Endothelial cell of umbilical vein (primary cell): ENCODE data around the gene TSGA10IP. TPM values are rescaled to one million over a fixed set of nuclear protein-coding genes. Genes with fewer than 3 reads are reported as not detected.

Experiments
- BruUV-seq: library from RNA; stranded (reverse); fragments of 400-500 nt; replicated peaks from 2 replicates; lab custom pipeline; 2021; lab: Mats Ljungman, UMichigan
- CTCF ChIA-PET: fragments of 300-600, 350-600 bp; sonication (Branson Sonifier 250); formaldehyde crosslinking; loops from one replicate; lab custom pipeline; 2021; ENCODE audit warnings: antibody characterized with exemption, inconsistent platforms; lab: Charles Lee
- POLR2A ChIA-PET: fragments of 300-600, 350-600 bp; sonication (Branson Sonifier 250); formaldehyde crosslinking; loops from one replicate; lab custom pipeline; 2021; ENCODE audit warnings: antibody characterized with exemption, inconsistent platforms; lab: Charles Lee
- DNase-seq: peaks from one replicate; pipeline ENCODE4 v3.0.0-alpha.2; 2011; ENCODE audit warnings: low read depth, low spot score
- FAIRE-seq: peaks from 2 replicates; lab custom pipeline; 2011; peaks lifted over from hg19 to GRCh38; lab: Jason Lieb, UNC
- H2AFZ ChIP-seq: 2 replicates; pipeline ENCODE4 v1.6.0; 2012; ENCODE audit warnings: low read depth, low read length, control low read depth, inconsistent platforms
- H3K27ac ChIP-seq: 2 replicates; pipeline ENCODE4 v1.5.1; 2011; ENCODE audit warnings: low read depth, mild to moderate bottlenecking, control low read depth, low read length, moderate library complexity; ENCODE audit not compliant: insufficient read depth
- H3K27me3 ChIP-seq, 2 experiments: 2 replicates each; pipeline versions ENCODE4 v1.6.0 to v1.6.1; 2011; ENCODE audit warnings: low read length in 2 of 2, mixed read lengths in 1 of 2; ENCODE audit not compliant: control insufficient read depth in 2 of 2, insufficient read depth in 2 of 2
- H3K36me3 ChIP-seq, 2 experiments: 2 replicates in 1 of 2; 3 replicates in 1 of 2; pipeline ENCODE4 v1.5.1; 2011; ENCODE audit warnings: low read length in 2 of 2, mild to moderate bottlenecking in 1 of 2, moderate library complexity in 1 of 2; ENCODE audit not compliant: control insufficient read depth in 2 of 2, insufficient read depth in 2 of 2; ENCODE audit errors: extremely low read depth in 1 of 2
- H3K4me1 ChIP-seq: 3 replicates; pipeline ENCODE4 v1.5.1; 2011; ENCODE audit warnings: mild to moderate bottlenecking, low read length; ENCODE audit not compliant: control insufficient read depth, insufficient read depth; ENCODE audit errors: extremely low read depth
- H3K4me2 ChIP-seq: 2 replicates; pipeline ENCODE4 v1.6.1; 2011; ENCODE audit warnings: low read length, control low read depth, mixed read lengths; ENCODE audit not compliant: insufficient read depth
- H3K4me3 ChIP-seq, 3 experiments: fragments of 200-600 bp in 1 of 3; sonication (generic), shearing (Covaris generic) in 1 of 3; replicated peaks in 1 of 3; 2 replicates each; pipeline ENCODE4 v1.5.1; 2011 to 2016; ENCODE audit warnings: control low read depth in 3 of 3, low read length in 3 of 3, mild to moderate bottlenecking in 2 of 3, inconsistent platforms in 1 of 3, low read depth in 1 of 3, moderate library complexity in 1 of 3; ENCODE audit not compliant: insufficient read depth in 1 of 3
- H3K79me2 ChIP-seq: 2 replicates; pipeline ENCODE4 v1.6.0; 2012; ENCODE audit warnings: low read length, inconsistent platforms; ENCODE audit not compliant: control insufficient read depth, insufficient read depth
- H3K9ac ChIP-seq: replicated peaks from 2 replicates; pipeline ENCODE3; 2011; ENCODE audit warnings: low read length, control low read depth; ENCODE audit not compliant: insufficient read depth; ENCODE audit errors: extremely low read depth
- H3K9me1 ChIP-seq: replicated peaks from 3 replicates; pipeline ENCODE4 v1.6.0; 2011; ENCODE audit warnings: mild to moderate bottlenecking, low read length; ENCODE audit not compliant: control insufficient read depth, insufficient read depth; ENCODE audit errors: extremely low read depth
- H3K9me3 ChIP-seq: replicated peaks from 2 replicates; pipeline ENCODE4 v1.5.1; 2012; ENCODE audit warnings: low read length, inconsistent platforms; ENCODE audit not compliant: control insufficient read depth, insufficient read depth
- H4K20me1 ChIP-seq: replicated peaks from 2 replicates; pipeline ENCODE3; 2011; ENCODE audit warnings: mild to moderate bottlenecking, low read length; ENCODE audit not compliant: control insufficient read depth, insufficient read depth; ENCODE audit errors: extremely low read depth
- CTCF ChIP-seq, 2 donors: IDR thresholded peaks; 1 replicate in 1 of 2; 2 replicates in 1 of 2; pipeline ENCODE4 v1.5.1; 2011; ENCODE audit warnings: low read length in 2 of 2, mild to moderate bottlenecking in 2 of 2, moderate library complexity in 2 of 2, control low read depth in 1 of 2, inconsistent platforms in 1 of 2, low read depth in 1 of 2; ENCODE audit not compliant: insufficient read depth in 1 of 2; ENCODE audit errors: extremely low read depth in 1 of 2
- FOS ChIP-seq: IDR thresholded peaks from 2 replicates; pipeline ENCODE4 v1.6.1; 2011; ENCODE audit warnings: mild to moderate bottlenecking, low read length, moderate library complexity, borderline replicate concordance; ENCODE audit not compliant: insufficient read depth
- JUN ChIP-seq: IDR thresholded peaks from 2 replicates; pipeline ENCODE4 v1.6.1; 2011; ENCODE audit warnings: borderline replicate concordance, low read depth; ENCODE audit not compliant: insufficient read length, insufficient read depth
- POLR2A ChIP-seq: IDR thresholded peaks from 2 replicates; pipeline ENCODE4 v1.6.1; 2012; ENCODE audit warnings: low read depth, mild to moderate bottlenecking, control low read depth, low read length
- POLR2AphosphoS5 ChIP-seq: IDR thresholded peaks from 2 replicates; pipeline ENCODE4 v1.6.1; 2012; ENCODE audit warnings: low read depth, mild to moderate bottlenecking, control low read depth, low read length, moderate library complexity; ENCODE audit not compliant: insufficient read depth
- dilution Hi-C: fragments of 300-500 bp; cut with MboI; formaldehyde crosslinking; loops from one replicate; pipeline ENCODE4 v1.15.0; 2019; ENCODE audit warnings: low sequenced_read_pairs; ENCODE audit not compliant: extremely low pct_ligation_motif_present
- intact Hi-C: fragments of 100-400 bp; cut with micrococcal nuclease; formaldehyde crosslinking; loops from one replicate; pipeline ENCODE4 v1.10.0; 2022
- polyA plus RNA-seq, 4 experiments: library from polyadenylated mRNA; depleted of rRNA in 3 of 4; stranded (reverse) in 3 of 4; unstranded in 1 of 4; fragments of >200 nt; gene quantifications; 2 replicates each; pipeline versions ENCODE4 v1.2.1 to v1.2.3, GENCODE V29; 2011 to 2012; ENCODE audit warnings: missing spikeins in 1 of 4
- total RNA-seq: library from RNA; stranded (reverse); gene quantifications from 2 replicates; pipeline ENCODE4 v1.2.3, GENCODE V29; 2021

The TSGA10IP gene
- total and polyA plus RNA-seq, 2 donors (not counting 3 experiments of a cell fraction or from before 2014, with no cell fraction given), result not detected

- no peak overlapping the region for H3K27ac ChIP-seq
- intact Hi-C loops, result loop anchor here (1.0 to 5.0 kb wide), 10 partner anchors 33 to 352 kb away; partner anchors contain the start of genes AP5B1, C11orf68, DRAP1 and FIBP
- no peaks in the 10 kb centered on the region for H4K20me1 ChIP-seq
- no peaks in the 10 kb centered on the region for H3K4me1 ChIP-seq
- H3K9me3 ChIP-seq, result no peaks in the 10 kb centered on the region
- dilution Hi-C loops, result no loop called here
- POLR2A ChIA-PET, result interaction anchor here (0.7 kb wide), 1 partner anchor 171 kb away, joined by 4 read pairs; no protein-coding TSS in a partner anchor
- FAIRE-seq (peak; percentile 100), DNase-seq (peak; percentile 97)
- TF ChIP-seq POLR2AphosphoS5 (peak; percentile 51), CTCF (IDR thresholded peaks at IDR 0.05; ENCODE audit: extremely low read depth in 1 of 2, insufficient read depth in 1 of 2, low read depth in 1 of 2, low read length in 2 of 2) (peak; percentile 86 to 99), POLR2A (no peak)
- no peaks in the 10 kb centered on the region for H3K27me3 ChIP-seq
- no TSS peak for BruUV-seq
- no peaks in the 10 kb centered on the region for H3K79me2 ChIP-seq
- no peak overlapping the region for H3K9ac ChIP-seq
- H3K9me1 ChIP-seq, result no peaks in the 10 kb centered on the region
- H3K36me3 ChIP-seq, result peaks cover 0 to 4% of the 10 kb centered on the region in 2 experiments
- CTCF ChIA-PET, result interaction anchor here (0.6 to 5.7 kb wide), 24 partner anchors 8 to 363 kb away, joined by 3 to 115 read pairs (median 4); partner anchors contain the start of genes CCDC85B, FIBP, KAT5 and MUS81
- no peak overlapping the region for H3K4me3 ChIP-seq
- no peak overlapping the region for H2AFZ ChIP-seq
- no peak overlapping the region for H3K4me2 ChIP-seq
These were observed 43.7 kb downstream of the TSGA10IP start for GRCh38 chr11:65988791-65989592.

GRCh38 chr11:65992056-65992455 lies 46.8 kb downstream of the TSGA10IP start:
- H4K20me1 ChIP-seq, result no peaks in the 10 kb centered on the region
- CTCF ChIA-PET, result interaction anchor here (0.9 to 5.7 kb wide), 8 partner anchors 9 to 354 kb away, joined by 3 to 115 read pairs (median 11); partner anchors contain the start of genes CCDC85B, FIBP and SIPA1

More at GRCh38 chr11:65992056-65992455, 46.8 kb downstream of the TSGA10IP start:
- DNase-seq (no peak), FAIRE-seq (no peak)
- Histone ChIP-seq H3K4me1 (no peaks in the 10 kb centered on the region), H3K4me2 (no peak overlapping the region), H3K9me3 (no peaks in the 10 kb centered on the region), H3K27ac (no peak overlapping the region), H3K36me3 (peaks cover 2 to 4% of the 10 kb centered on the region in 2 experiments), H2AFZ (no peak overlapping the region), H3K4me3 (no peak overlapping the region), H3K9me1 (no peaks in the 10 kb centered on the region), H3K27me3 (no peaks in the 10 kb centered on the region), H3K79me2 (no peaks in the 10 kb centered on the region), H3K9ac (no peak overlapping the region)
- no TSS peak for BruUV-seq
- intact Hi-C loops, result no loop called here
- POLR2A ChIA-PET, result no interaction called here
- TF ChIP-seq POLR2A (no peak), POLR2AphosphoS5 (no peak), FOS (no peak), JUN (no peak)
- dilution Hi-C loops, result no loop called here
